Smooth muscle cell (in vitro differentiated cells): ENCODE measurements around the gene FEM1B. TPM values are rescaled to one million over a fixed set of nuclear protein-coding genes. Genes with fewer than 3 reads are reported as not detected.

Experiments used
- DNase-seq: peaks from one replicate; lab custom pipeline; 2025; ENCODE audit not compliant: unreplicated experiment; lab: John Stamatoyannopoulos, UW
- H2AFZ ChIP-seq: fragments of 200-600 bp; sonication (generic); 2 replicates; pipeline ENCODE4 v1.6.0; 2016; ENCODE audit warnings: antibody characterized with exemption, low read depth, mild to moderate bottlenecking
- H3F3A ChIP-seq: fragments of 200-600 bp; sonication (generic); 2 replicates; pipeline ENCODE4 v1.6.0; 2017; ENCODE audit warnings: antibody characterized with exemption, low read depth
- H3K27ac ChIP-seq: fragments of 200-600 bp; sonication (generic); 2 replicates; pipeline ENCODE4 v1.5.1; 2016; ENCODE audit warnings: low read depth, mild to moderate bottlenecking
- H3K27me3 ChIP-seq: fragments of 200-600 bp; sonication (generic); 2 replicates; pipeline ENCODE4 v1.6.1; 2016; ENCODE audit warnings: low read depth, mild to moderate bottlenecking
- H3K36me3 ChIP-seq: fragments of 200-600 bp; sonication (generic); 2 replicates; pipeline ENCODE4 v1.5.1; 2016; ENCODE audit warnings: low read depth
- H3K4me1 ChIP-seq: fragments of 200-600 bp; sonication (generic); 2 replicates; pipeline ENCODE4 v1.5.1; 2016; ENCODE audit warnings: low read depth
- H3K4me2 ChIP-seq: fragments of 200-600 bp; sonication (generic); 2 replicates; pipeline ENCODE4 v1.6.0; 2016; ENCODE audit warnings: mild to moderate bottlenecking
- H3K4me3 ChIP-seq: fragments of 200-600 bp; sonication (generic); 2 replicates; pipeline ENCODE4 v1.5.1; 2016; ENCODE audit warnings: mild to moderate bottlenecking
- H3K79me2 ChIP-seq: fragments of 200-600 bp; sonication (generic); 2 replicates; pipeline ENCODE4 v1.6.0; 2016; ENCODE audit warnings: low read depth, mild to moderate bottlenecking
- H3K9ac ChIP-seq: fragments of 200-600 bp; sonication (generic); 2 replicates; pipeline ENCODE4 v1.6.0; 2016; ENCODE audit warnings: low read depth
- H3K9me3 ChIP-seq: fragments of 200-600 bp; sonication (generic); replicated peaks from 2 replicates; pipeline ENCODE4 v1.5.1; 2016; ENCODE audit warnings: low read depth
- H4K20me1 ChIP-seq: fragments of 200-600 bp; sonication (generic); 2 replicates; pipeline ENCODE4 v1.6.0; 2016; ENCODE audit warnings: low read depth
- WGBS: methylation state at CpG from one replicate; pipeline ENCODE4 v1.1.7; 2016; ENCODE audit warnings: low lambda C conversion rate; 5-methylcytosine and 5-hydroxymethylcytosine counted together
- polyA plus RNA-seq: library from polyadenylated mRNA; unstranded; fragments of >200 nt; fragmentation: Nextera tagmentation; extraction: Ambion mirVana; gene quantifications from 2 replicates; pipeline ENCODE4 v1.2.1, GENCODE V29; 2016
- total RNA-seq: library from RNA; depleted of rRNA; stranded (reverse); fragments of >200 nt; gene quantifications from 2 replicates; pipeline ENCODE4 v1.2.3, GENCODE V29; 2014
- TF ChIP-seq, protein P1 (sequence below): fragments of 200-600 bp; sonication (generic); IDR thresholded peaks from 2 replicates; pipeline ENCODE4 v1.5.1; 2017; ENCODE audit warnings: borderline replicate concordance, mild to moderate bottlenecking, antibody characterized with exemption; ENCODE audit not compliant: insufficient read depth, poor library complexity, severe bottlenecking

Gene FEM1B
- total and polyA plus RNA-seq, 2 experiments from 2014 or later, result 13.0 to 41.4 TPM

DNA sequence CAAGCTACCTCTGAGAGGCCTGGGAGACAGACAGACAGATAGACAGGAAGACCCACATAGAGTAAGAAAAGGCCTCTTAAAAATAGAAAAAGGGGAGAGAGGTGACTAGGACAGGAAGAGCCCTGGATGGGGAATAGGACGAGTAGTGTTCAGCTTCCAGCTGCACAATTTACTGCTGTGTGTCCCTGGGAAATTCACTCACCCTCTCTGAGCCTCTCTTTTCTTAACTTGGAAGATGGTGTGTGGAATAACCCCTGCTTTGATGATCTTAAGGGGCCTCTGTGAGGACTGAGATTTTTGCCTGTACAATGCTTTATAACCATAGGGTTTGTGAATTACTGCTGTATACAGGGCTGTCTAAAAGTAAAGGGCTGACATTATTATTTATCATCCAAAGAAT, 37.5 kb downstream of the FEM1B start:
- 96% methylated on average over 1 of the region's 1 CpG for WGBS
- no peak overlapping the region for H3K27ac ChIP-seq
- TF ChIP-seq, protein P1, sequence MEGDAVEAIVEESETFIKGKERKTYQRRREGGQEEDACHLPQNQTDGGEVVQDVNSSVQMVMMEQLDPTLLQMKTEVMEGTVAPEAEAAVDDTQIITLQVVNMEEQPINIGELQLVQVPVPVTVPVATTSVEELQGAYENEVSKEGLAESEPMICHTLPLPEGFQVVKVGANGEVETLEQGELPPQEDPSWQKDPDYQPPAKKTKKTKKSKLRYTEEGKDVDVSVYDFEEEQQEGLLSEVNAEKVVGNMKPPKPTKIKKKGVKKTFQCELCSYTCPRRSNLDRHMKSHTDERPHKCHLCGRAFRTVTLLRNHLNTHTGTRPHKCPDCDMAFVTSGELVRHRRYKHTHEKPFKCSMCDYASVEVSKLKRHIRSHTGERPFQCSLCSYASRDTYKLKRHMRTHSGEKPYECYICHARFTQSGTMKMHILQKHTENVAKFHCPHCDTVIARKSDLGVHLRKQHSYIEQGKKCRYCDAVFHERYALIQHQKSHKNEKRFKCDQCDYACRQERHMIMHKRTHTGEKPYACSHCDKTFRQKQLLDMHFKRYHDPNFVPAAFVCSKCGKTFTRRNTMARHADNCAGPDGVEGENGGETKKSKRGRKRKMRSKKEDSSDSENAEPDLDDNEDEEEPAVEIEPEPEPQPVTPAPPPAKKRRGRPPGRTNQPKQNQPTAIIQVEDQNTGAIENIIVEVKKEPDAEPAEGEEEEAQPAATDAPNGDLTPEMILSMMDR, result no peak
- no peaks in the 10 kb centered on the region for H3K36me3 ChIP-seq
- DNase-seq, result no peak
- H3K9me3 ChIP-seq, result no peaks in the 10 kb centered on the region
- no peak overlapping the region for H3K9ac ChIP-seq
- peaks cover 23% of the 10 kb centered on the region for H3K4me1 ChIP-seq
- no peaks in the 10 kb centered on the region for H3F3A ChIP-seq
- H2AFZ ChIP-seq, result no peak overlapping the region
- H3K27me3 ChIP-seq, result no peaks in the 10 kb centered on the region
- H3K4me3 ChIP-seq, result no peak overlapping the region
- no peaks in the 10 kb centered on the region for H3K79me2 ChIP-seq
- H4K20me1 ChIP-seq, result no peaks in the 10 kb centered on the region
- H3K4me2 ChIP-seq, result no peak overlapping the region

DNA sequence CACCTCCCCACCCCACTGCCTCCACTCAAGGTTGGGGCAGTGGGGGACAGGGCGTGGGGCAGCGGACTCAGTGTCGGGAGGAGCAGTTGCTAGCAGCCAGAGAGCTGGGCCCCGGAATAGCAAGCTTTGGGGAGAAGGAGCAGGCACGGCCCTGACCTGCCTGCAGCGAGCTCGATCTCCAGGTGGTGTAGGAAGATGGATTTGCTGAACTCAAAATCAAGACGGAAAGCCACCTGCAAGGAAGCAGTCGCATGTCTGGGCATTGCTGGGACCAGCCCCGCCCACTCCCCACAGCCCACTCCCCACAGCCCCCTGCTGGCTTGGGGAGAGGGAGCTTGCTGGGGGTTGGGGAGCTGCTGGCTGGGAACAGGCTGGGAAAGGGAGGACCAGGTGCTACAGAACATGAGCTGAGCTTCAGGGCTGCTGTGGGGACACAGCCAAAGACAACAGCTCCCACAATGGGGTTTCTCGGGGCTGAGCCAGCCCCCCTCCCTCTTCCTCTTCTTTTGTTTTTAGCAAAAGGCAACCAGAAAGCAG, 38.0 kb downstream of the FEM1B start:
- no peak overlapping the region for H3K27ac ChIP-seq
- H4K20me1 ChIP-seq, result no peaks in the 10 kb centered on the region
- no peaks in the 10 kb centered on the region for H3K36me3 ChIP-seq
- no peaks in the 10 kb centered on the region for H3K27me3 ChIP-seq
- WGBS, result 88% methylated on average over 11 of the region's 11 CpGs
- no peak overlapping the region for H3K4me2 ChIP-seq
- H2AFZ ChIP-seq, result no peak overlapping the region
- H3K4me1 ChIP-seq, result peaks cover 23% of the 10 kb centered on the region
- TF ChIP-seq, protein P1, result no peak
- no peak overlapping the region for H3K4me3 ChIP-seq
- H3F3A ChIP-seq, result no peaks in the 10 kb centered on the region
- H3K9me3 ChIP-seq, result no peaks in the 10 kb centered on the region
- H3K79me2 ChIP-seq, result no peaks in the 10 kb centered on the region
- DNase-seq, result no peak
- no peak overlapping the region for H3K9ac ChIP-seq

DNA sequence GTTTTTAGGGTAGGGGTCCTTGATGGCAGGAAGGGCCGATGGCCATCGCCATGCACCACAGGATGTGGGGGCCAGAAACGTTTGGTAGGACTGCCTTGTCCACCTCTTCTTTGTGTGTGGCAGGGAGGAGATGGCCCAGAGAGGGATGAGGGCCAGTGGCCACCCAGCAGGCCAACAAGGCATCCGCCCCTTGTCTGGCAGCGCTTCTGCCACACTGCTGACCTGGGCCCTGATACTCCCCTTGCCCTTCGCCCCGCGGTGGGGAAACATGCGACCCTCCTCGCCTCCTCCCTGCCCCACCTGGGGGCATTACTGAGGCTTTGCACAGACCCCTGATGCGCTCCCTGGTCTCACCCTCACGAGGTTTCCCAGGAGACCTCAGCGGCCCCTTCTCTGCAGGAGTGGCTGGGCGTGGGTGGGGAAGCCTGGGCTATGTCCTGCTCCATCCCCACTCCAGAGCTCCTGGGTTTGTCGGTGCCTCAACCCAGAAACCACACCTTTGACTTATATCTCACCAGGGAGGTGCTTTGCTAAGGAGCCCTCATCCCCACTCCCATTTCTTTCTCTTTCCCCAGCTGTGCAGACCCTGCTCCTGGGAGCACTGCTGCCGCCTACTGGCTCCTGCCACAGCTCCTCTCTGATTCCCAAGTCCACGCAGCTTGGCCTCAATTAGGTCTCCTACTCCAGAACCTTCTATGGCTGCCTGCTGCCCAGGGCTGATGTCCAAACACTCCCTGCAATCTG, 38.7 kb downstream of the FEM1B start:
- Histone ChIP-seq H2AFZ (no peak overlapping the region), H3K9ac (no peak overlapping the region), H4K20me1 (no peaks in the 10 kb centered on the region), H3K27me3 (no peaks in the 10 kb centered on the region), H3K79me2 (no peaks in the 10 kb centered on the region), H3K36me3 (no peaks in the 10 kb centered on the region), H3K9me3 (no peaks in the 10 kb centered on the region), H3K4me2 (no peak overlapping the region), H3K27ac (no peak overlapping the region), H3K4me3 (no peak overlapping the region), H3F3A (no peaks in the 10 kb centered on the region), H3K4me1 (peaks cover 23% of the 10 kb centered on the region)
- DNase-seq, result no peak
- TF ChIP-seq, protein P1, result no peak
- WGBS, result 83% methylated on average over 14 of the region's 17 CpGs
